ENCODE measurements around the gene AVPR2.

GRCh38 chrX:153939573-153939972 lies 35.1 kb downstream of the AVPR2 start:
- TF ChIP-seq CTCF (IDR thresholded peaks at IDR 0.05) = no peak
- TF ChIP-seq POLR2A (IDR thresholded peaks at IDR 0.05) = no peak

All from Peyer's patch (tissue), 4 donors.